GM18907 (cell line): Measurements from ENCODE around the gene CDC23.
"Not testable (repeated sequence)": the region's sequence is repeated elsewhere in the genome, so short reads cannot be mapped to it uniquely, and the experiment has no call there.

ENCODE experiments used
- ATAC-seq: cut with Tn5 transposase; IDR thresholded peaks from one replicate; pipeline ENCODE4 v1.9.1; 2021; ENCODE audit warnings: mild to moderate bottlenecking, moderate library complexity; ENCODE audit not compliant: unreplicated experiment

The CDC23 gene

DNA sequence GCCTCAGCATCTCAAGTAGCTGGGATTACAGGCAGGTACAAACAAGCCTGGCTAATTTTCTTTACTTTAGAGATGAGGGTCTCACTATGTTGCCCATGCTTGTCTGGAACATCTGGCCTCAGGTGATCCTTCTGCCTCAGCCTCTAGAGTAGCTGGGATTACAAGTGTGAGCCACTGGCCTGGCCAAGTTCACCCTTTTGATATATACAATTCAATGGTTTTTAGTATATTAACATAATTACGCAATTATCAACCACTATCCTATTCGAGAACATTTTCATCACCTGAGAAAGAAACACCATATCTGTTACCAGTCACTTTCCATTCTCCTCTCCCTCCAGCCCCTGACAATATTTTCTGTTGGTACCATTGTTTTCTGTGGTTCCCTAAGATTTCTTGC, 3.7 kb upstream of the CDC23 start:
- no peak for ATAC-seq

DNA sequence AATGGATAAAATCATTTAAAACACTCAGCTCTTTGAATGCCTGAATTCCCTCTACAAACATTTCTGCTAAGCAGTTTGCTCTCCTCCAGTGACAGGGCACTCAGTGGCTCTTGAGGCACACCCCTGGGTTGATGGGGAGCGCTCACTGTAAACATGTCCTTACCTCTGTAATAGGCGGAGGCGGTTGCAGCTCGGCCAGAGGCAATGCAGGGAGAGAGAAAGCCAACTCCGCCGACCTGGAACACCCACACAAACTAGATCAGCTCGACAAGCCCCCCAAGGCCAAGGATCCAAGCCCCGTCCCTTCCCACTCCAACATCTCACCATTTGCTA, 329 bp downstream of the CDC23 start:
- ATAC-seq = peak; percentile 13

DNA sequence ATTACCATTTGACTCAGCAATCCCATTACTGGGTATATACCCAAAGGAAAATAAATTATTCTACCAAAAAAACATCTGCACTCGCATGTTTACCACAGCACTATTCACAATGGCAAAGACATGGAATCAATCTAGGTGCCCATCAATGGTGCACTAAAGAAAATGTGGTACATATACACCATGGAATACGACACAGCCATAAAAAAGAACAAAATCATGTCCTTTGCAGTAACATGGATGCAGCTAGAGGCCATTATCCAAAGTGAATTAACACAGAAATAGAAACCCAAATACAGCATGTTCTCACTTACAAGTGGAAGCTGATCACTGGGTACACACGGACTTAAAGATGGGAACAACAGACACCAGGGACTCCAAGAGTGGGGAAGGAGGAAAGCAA, 2.1 kb downstream of the CDC23 start:
- ATAC-seq = no peak

DNA sequence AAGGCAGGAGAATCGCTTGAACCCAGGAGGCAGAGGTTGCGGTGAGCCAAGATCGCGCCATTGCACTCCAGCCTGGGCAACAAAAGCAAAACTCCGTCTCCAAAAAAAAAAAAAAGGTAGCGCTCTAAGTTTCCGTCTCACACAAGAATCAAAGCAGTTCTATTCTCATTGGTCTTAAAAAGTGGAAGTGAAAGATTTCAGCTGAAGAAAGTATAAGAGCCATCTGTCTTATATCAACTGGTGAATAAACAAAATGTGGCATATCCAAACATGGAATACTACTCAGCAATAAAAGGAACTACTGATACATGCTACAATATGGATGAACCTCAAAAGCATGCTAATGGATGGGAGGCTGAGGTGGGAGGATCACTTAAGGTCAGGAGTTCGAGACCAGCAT, 19.3 kb downstream of the CDC23 start:
- not testable (repeated sequence) for ATAC-seq

DNA sequence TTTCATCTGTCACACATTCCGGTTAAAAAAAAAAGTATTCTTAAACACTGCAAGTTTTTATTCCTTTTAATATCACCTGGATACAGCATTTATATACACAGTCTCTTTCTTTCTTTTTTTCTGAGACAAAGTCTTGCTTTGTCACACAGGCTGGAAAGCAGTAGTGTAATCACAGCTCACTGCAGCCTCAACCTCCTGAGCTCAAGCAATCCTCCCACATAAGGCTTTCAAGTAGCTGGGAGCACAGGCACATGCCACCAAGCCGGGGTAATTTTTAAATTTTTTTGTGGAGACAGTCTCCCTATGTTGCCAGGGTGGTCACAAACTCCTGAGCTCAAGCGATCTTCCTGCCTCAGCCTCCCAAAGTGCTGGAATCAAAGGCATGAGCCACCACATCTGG, 20.3 kb downstream of the CDC23 start:
- ATAC-seq = no peak

DNA sequence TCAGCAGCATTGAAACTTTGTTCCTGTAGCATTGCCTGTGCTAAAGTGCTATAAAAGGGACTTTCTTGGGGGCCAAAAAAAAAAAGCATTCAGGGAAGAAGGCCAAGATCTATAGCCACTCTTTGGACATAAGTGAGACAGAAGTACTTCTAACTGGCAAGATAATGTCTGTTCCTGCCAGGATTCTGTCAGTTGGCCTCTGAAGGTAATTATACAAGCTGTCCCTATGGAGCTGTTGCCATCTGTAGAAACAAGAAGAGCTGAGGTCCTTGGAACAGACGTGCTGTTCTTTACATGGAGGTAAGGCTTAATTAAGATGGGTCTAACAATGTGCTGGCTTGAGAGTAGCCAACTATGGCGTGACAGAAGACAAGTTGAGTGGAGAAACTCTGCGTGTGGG, 24.5 kb downstream of the CDC23 start:
- ATAC-seq = no peak

DNA sequence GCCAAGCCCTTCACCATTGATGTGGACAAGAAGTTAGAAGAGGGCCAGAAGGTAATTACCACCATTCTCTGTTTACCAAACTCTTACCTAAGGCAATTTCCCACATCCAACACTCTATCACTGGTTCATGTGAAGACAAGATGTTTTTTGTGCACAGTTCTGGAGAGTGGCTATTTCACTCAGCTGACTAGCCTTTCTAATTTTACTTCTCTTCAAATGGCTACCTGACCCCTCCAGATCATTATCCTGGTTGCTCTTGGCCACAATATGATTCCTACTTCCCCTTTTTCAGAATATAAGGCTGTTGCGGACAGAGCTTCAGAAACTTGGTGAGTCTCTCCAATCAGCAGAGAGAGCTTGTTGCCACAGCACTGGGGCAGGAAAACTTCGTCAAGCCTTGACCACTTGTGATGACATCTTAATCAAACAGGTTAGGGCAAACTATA, 27.1 kb downstream of the CDC23 start:
- ATAC-seq = no peak

DNA sequence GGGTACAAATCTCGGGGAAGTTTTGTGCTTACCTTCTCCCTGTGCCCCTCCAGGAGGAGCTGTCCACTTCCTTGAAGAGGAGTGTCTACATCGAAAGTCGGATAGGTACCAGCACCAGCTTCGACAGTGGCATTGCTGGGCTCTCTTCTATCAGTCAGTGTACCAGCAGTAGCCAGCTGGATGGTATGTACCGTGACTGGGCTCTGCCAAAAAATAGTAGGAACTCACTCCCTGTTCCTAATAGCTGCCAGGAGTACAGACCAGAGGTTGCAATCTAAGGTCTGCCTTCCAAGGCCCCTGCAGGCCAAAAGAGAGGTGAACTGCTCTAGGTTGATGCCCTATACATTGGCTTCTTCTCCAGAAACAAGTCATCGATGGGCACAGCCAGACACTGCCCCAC, 30.3 kb downstream of the CDC23 start:
- ATAC-seq = no peak

DNA sequence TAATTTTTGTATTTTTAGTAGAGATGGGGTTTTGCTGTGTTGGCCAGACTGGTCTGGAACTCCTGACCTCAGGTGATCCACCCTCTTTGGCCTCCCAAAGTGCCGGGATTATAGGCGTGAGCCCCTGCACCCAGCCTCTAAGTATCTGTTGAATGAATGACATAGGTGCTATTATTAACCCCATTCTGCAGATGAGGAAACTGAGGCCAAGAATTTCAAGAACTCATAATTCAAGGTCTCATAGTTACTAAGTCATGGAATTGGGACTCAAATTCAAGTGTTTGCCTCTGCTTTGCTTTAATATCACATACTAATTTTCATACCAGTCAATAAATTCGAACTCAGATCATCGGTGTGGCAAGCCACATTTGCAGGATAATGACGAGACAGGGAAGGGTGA, 32.3 kb downstream of the CDC23 start:
- ATAC-seq = no peak

DNA sequence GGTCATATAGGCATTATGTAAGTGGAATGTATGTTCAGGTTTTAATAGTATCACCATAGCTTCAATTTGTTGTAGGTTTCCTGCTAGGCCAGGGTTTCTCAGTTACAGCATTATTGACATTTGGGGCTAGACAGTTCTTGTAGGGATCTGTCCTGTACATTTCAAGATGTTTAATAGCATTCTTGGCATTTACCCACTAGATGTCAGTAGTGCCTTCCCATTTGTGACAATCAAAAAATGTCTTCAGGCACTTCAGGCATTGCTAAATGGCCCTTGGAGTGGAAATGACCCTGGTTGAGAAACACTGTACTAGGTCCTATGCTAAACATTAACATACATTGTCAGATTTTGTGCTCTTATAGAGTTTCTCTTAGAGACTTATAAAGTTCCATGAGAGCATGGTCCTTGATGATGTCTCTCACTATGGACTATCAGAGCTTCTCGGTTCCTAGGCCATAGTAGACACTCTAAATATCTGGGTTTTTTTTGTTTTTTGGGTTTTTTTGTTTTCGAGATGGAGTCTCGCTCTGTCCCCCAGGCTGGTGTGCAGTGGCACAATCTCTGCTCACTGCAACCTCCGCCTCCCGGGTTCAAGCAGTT, 32.8 kb downstream of the CDC23 start:
- no peak for ATAC-seq

DNA sequence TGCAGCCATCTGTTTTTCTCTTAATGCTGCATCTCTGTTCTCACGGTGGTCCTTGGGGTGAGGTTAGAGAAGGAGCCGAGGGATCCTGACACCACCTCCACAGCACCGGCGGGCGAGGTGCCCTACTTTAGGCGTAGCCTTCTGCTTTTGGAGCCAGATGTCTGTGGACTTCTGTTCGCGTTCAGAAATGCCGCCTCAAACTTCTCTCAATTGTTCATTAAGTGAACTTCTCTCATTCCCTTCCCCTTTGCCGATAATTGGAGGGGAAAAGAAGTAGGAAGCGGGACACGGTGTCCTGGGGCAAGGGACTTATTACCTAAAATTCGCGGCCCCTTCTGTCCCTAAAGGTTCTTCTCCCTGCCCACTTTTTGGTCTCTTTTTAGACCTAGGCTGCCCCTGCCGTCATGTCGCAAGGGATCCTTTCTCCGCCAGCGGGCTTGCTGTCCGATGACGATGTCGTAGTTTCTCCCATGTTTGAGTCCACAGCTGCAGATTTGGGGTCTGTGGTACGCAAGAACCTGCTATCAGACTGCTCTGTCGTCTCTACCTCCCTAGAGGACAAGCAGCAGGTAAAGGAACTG, 33.8 kb downstream of the CDC23 start:
- ATAC-seq = peak; percentile 12

DNA sequence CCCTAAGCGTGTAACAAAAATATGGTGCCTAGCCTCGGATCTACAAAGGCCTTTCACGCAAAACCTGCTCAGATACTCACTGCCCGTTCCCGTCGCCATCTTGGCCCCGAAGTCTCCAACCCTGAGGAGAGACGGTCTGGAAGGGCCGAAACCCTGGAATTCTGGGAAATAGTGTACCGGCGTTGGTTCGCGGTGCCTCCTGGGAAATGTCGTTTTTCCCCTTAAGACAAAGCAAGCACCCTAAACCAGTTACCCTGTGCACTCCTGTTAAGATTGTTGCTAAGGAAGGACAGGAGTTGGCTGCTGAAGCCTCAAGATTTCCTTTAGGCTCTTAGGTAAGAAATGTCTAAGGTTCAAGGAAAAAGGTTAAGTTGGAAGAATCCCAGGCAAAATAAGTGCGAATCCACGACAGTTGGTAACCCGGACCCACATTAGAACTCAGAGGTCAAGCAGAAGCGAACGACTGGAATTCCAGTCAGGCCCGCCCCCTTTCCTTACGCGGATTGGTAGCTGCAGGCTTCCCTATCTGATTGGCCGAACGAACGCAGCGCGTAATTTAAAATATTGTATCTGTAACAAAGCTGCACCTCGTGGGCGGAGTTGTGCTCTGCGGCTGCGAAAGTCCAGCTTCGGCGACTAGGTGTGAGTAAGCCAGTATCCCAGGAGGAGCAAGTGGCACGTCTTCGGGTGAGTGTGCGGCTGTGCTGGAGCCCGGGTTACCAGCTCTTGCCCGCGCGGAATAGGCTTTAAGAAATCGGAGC, 34.4 kb downstream of the CDC23 start, which contains the start of the genes BRD8 and KIF20A:
TSS of gene BRD8 (minus strand) at position 115 of the 761 bp plus-strand sequence. CDS start at position 99, 16 bp downstream.
TSS of gene KIF20A (plus strand) at position 597 of the 761 bp plus-strand sequence. CDS start 569 bp downstream, outside the sequence.
- ATAC-seq = peak; percentile 83

DNA sequence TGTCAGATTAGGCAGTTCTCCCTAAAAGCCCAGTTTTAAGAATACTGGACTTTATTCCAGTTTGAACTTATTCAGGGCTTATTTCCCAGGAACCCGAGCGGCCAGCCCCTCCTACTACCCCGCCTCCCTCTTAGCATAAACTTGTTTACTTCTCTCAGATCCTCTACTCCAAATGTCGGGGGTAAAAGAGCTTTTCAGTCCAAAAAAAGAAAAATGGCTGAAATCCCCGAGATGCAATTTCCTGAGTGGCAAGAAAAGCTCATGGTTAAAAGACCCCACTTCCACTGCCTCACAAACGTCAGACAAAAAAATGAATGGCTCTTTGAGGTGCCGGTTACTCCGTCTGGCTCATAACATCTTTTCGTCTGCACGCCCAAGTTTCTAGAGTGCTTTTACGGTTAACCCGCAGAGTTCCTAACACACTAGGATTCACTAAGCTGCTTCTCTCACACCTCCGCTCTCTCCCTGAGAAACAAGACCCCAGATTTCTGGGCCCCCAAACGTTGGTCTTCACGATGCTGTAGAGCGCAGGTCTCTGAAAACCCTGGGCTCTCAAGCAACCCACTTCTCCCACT, 35.1 kb downstream of the CDC23 start:
- no peak for ATAC-seq

DNA sequence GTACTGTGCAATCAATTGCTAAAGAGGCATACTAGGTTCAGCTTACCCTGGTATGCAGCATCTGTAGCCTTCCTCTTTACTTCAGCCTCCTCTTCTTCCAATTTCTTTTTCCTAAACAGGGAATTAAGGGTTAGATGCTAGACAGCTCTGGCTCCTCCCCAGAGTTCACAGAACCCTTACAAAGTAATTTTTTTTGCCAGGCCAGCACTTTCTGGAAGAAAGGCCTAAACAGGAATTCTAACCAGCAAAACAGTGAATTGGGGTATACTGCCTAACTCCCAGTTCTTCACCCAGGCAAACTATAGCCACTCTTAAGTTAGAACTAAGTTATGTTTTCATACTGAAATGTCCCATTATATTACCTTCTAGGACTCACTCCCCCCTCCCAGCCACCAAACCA, 42.8 kb downstream of the CDC23 start:
- no peak for ATAC-seq

DNA sequence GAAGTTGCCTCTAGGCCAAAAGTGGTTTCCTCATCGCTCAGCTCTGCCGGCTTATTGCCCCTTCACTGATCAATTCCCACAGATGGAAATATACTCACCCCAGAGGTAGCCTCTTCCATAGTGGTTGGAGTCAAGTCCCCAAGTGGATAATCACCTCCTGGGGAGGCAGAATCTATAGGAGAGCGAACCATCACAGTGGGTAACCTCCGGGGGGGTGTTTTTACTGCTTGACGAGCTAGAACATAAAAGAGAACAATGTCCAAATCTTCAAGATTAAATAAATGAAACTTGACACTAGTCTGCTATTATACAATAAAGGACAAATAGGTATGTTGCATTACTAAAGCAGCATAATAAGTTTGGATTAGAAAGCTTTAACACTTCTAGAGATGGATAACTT, 44.0 kb downstream of the CDC23 start:
- no peak for ATAC-seq

DNA sequence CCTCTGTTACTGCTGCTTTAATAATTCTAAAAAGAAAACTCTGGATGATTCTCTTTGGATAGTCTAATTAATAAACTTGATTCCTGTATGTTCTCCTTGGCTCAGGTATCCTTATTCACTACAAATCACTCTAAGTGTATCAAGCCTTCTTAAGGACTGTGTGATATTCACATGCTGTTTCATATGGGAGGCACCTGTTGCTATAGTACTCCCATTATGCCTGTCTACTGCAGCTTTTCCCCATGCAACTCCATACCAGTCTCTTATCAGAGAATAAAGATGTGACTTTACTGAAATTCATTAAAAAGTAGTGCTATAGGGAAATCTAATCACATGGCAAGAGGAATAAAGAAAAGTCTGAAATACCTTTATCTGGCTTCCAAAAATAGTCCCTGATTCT, 49.4 kb downstream of the CDC23 start:
- ATAC-seq = no peak

DNA sequence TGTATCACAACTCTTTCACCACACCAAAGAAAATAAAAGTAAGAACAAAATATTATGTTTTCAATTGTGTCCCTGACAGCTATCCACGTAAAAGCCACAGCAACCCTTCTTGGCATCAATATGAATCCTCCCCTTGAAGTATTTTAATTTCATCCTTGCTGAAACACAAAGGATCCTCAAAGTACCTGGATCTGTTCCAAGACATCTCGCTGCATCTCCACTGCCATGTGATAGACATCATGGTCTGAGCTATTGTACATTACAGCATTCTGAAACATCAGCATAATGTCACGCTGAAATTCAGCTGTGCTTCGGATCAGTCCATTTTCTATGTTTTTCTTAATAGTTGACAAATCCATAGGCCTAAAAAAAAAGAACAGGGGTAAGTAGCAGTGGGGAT, 52.4 kb downstream of the CDC23 start:
- ATAC-seq = no peak

DNA sequence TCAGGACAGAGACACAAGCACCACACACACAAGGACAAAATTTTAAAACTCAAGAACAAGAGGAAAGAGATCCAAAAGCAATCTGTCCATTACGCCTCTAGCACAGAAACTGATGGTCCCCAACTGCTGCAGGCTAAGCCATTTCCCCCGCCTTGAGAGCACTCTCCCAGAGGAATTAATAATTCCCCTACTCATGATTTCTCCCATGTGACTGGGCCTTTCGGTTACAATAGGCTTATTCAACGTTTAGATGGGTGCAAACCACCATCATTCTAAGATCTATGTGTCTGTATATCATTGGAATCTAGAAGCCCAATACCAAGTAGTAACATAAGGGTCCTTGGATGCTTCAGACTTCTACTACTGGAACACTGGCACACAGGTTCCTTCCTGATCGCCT, 53.5 kb downstream of the CDC23 start:
- ATAC-seq = no peak

DNA sequence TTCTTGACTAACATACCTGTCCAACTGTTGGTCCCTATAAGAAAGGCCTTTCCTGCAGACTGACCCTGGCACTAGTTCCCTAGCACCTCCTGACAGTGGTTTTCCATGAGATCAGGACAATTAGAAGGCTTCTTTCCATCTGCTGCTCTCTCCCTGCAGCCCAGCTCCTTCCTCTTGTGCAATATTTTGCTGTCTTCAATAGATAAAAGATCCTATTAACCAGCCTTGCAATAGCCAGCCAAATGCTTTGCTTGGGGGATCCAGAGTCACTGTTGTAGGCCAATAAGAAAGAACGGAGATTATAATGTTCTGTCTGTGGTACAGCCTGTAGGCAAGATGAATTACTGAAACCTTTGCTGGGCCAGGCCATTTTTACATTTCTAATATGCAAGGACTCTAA, 55.5 kb downstream of the CDC23 start:
- no peak for ATAC-seq

DNA sequence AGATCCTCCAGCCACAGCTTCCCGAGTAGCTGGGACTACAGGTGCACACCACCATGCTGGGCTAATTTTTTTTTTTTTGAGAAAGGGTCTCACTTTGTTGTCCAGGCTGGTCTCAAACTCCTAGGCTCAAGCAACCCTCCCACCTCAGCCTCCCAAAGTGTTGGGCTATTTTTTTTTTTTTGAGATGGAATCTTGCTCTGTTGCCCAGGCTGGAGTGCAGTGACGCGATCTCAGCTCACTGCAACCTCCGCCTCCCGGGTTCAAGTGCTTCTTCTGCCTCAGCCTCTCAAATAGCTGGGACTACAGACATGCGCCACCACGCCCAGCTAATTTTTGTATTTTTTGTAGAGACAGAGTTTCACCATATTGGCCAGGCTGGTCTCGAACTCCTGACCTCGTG, 57.1 kb downstream of the CDC23 start:
- not testable (repeated sequence) for ATAC-seq

DNA sequence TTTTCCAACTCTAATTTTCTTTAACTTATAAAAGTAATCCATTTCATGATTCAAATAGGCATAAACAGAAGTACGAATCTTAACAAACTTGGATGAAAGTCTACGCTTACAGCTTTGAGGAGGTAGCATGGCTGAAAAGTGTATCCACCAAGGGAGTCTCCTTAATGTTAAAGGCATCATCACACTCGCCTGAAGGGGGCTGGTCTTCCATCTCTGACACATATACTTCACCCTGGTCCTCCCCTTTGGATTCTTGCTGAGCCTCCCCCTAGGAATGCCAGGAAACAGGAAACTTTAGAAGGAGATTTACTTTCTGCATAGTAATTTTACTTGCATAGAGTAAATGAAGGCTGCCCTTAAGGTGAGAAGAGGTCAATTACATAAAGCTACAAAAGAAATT, 63.6 kb downstream of the CDC23 start:
- ATAC-seq = no peak

DNA sequence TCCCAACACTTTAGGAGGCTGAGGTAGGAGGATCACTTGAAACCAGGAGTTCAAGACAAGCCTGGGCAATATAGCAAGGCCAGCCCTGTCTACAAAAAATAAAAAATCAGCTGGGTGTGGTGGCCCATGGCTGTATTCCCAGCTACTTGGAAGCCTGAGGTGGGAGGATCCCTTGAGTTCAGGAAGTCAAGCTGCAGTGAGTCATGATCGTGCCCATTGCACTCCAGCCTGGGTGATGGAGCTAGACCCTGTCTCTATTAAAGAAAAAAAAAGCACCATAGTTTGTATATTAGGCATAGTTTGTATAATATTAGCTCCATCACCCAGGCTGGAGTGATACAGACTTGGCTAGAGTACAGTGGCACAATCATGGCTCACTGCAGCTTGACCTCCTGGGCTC, 64.3 kb downstream of the CDC23 start:
- ATAC-seq = no peak
